OCI-LY1 (cell line): ENCODE data around the gene ALG9.

Source experiments
- CTCF ChIP-seq: fragments of 200-600 bp; sonication (generic), shearing (Covaris generic); IDR thresholded peaks from 2 replicates; pipeline ENCODE4 v1.5.1; 2017; ENCODE audit warnings: mild to moderate bottlenecking, antibody characterized with exemption, low read length, moderate library complexity, mixed read lengths
- EZH2 ChIP-seq: fragments of 200-600 bp; sonication (generic), shearing (Covaris generic); IDR thresholded peaks from 2 replicates; pipeline ENCODE4 v1.8.0; 2017; ENCODE audit warnings: borderline replicate concordance, mixed run types, mild to moderate bottlenecking, antibody characterized with exemption, low read length, moderate library complexity, mixed read lengths

GRCh38 chr11:111846636-111847035 is 24.7 kb downstream of the ALG9 start:
- TF ChIP-seq CTCF (no peak), EZH2 (no peak)
